ENCODE data around the gene SDR39U1. TPM values are rescaled to one million over a fixed set of nuclear protein-coding genes. Genes with fewer than 3 reads are reported as not detected.
A peak's percentile ranks its signal among the peaks of the same experiment; 100 is the strongest.
"Not testable (repeated sequence)": the region's sequence is repeated elsewhere in the genome, so short reads cannot be mapped to it uniquely, and the experiment has no call there.

SDR39U1 gene, protein sequence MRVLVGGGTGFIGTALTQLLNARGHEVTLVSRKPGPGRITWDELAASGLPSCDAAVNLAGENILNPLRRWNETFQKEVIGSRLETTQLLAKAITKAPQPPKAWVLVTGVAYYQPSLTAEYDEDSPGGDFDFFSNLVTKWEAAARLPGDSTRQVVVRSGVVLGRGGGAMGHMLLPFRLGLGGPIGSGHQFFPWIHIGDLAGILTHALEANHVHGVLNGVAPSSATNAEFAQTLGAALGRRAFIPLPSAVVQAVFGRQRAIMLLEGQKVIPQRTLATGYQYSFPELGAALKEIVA
- 28.7 TPM for polyA plus RNA-seq (2012; ENCODE audit: missing spikeins)

DNA sequence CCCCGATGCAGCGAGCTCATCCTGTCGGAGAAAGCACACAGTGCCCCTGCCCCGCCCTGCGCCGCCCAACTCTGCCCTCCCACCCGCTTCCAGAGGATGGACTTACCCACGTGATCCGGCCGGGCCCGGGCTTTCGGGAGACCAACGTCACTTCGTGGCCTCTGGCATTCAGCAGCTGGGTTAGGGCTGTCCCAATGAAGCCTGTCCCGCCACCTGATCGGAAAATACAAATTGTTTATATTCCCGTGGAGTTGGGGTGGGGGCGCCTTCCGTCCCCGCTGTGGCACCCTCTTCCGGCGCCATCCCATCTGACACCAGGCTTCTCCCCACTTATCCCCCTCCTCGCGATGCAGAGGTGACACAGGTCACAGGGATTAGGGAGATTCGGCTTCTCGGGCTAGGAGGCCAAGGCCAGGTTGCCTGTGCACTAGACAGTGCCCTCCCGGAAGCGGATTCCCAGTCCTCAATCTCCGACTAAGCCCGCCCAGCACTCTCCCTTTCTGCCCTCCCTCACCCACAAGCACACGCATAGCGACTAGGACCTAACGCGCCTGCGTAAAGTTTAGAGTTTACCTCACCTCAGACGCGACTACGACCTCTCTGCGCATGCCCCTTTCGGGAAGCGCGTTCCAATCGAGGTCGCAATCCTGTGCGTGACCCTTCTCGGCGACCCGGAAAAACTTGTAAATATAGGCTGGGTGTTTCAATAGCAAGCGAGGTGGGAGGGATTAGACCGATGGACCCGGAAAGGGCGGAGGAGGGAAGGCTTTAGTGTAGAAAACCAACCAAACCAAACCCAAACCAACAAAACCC is at the start of gene SDR39U1:
SDR39U1 (minus strand) TSS at position 537 of the 813 bp plus-strand sequence; CDS start at position 530, 7 bp downstream.
- DNase-seq (ENCODE audit: insufficient read length) (peak; percentile 92), FAIRE-seq (peak; percentile 97)
- TF ChIP-seq TAF1 (IDR thresholded peaks at IDR 0.05; ENCODE audit: borderline replicate concordance, low read depth, low read length) (peak; percentile 36; the same call in 1 of the 2 replicates), POLR2AphosphoS5 (IDR thresholded peaks at IDR 0.05; ENCODE audit: low read depth, low read length) (peak; percentile 85), POLR2A (IDR thresholded peaks at IDR 0.05; ENCODE audit: low read depth, low read length) (peak; percentile 92)

DNA sequence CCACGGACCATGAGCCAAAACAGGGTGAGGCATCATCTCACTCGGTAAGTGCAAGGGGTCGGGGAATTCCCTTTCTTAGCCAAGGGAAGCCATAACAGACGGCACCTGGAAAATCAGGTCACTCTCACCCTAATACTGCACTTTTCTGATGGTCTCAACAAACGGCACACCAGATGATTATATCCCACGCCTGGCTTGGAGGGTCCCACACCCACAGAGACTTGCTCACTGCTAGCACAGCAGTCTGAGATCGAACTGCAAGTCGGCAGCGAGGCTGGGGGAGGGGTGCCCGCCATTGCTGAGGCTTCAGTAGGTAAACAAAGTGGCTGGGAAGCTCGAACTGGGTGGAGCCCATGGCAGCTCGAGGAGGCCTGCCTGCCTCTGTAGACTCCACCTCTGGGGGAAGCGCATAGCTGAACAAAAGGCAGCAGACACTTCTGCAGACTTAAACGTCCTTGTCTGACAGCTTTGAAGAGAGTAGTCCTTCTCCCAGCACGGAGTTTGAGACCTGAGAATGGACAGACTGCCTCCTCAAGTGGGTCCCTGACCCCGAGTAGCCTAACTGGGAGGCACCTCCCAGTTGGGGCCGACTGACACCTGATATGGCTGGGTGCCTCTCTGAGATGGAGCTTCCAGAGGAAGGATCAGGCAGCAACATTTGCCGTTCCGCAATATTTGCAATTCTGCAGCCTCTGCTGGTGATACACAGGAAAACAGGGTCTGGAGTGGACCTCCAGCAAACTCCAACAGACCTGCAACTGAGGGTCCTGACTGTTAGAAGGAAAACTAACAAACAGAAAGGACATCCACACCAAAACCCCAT is 49.2 kb upstream of the SDR39U1 start:
- DNase-seq (ENCODE audit: insufficient read length); FAIRE-seq: not testable (repeated sequence)

DNA sequence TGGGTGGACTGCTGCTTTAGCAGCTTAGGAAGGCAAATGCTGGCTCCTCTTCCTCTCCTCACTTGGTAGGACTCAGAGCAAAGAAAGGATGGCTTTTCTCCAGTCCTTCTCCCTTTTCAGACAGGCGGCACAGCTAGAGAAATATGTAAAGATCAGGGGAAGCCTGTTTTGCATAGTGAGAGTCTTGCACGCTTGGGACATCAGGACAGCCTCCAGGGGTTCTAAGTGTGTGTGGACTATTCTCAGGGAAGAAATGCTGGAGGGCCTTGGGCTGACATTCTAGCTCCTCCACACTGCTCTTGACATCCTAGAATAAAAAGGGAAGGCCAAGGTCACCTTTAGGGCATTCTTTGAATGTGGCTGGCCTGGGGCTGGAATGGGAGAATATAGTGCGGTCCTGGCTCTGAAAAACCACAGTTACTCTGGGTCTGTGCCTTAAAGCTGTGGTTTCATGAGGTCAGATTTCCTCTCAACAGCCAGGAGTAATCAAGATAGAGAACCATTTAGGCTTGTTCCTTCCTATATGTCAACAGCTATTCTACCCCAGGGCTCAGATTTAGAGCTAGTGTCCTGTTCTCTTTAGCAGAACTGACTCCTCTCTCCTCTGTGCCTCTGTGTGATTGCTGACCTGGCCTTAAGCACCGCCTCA is 41.2 kb upstream of the SDR39U1 start:
- FAIRE-seq (no peak), DNase-seq (ENCODE audit: insufficient read length) (no peak)
- no peak for TF ChIP-seq POLR2AphosphoS5 (IDR thresholded peaks at IDR 0.05; ENCODE audit: low read depth, low read length)
- no peak for TF ChIP-seq TAF1 (IDR thresholded peaks at IDR 0.05; ENCODE audit: borderline replicate concordance, low read depth, low read length)
- TF ChIP-seq POLR2A (IDR thresholded peaks at IDR 0.05; ENCODE audit: low read depth, low read length): no peak

DNA sequence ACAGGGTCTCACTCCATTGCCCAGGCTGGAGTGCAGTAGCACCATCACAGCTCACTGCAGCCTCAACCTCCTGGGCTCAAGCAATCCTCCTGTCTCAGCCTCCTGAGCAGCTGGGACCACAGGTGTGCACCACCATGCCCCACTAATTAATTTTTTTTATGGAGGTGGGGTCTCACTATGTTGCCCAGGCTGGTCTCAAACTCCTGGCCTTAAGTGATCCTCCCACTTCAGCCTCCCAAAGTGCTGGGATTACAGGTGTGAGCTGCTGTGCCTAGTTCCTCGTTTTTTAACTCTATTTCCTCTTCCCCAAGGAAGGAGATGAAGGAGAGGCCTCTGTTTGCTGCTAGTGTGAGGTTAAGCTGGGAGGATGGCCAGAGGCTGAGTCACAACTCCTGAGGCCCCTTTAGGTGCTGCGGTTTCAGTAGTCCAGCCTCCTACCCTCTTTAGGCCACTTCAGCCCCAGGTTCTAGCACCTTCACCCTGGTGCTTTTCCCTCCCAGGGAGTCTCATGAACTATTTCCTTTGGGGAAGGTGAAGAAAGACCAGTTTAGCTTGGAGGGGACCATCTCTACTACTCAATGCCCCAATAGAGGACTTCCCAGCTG is 40.2 kb upstream of the SDR39U1 start:
- DNase-seq (ENCODE audit: insufficient read length); FAIRE-seq: not testable (repeated sequence)

DNA sequence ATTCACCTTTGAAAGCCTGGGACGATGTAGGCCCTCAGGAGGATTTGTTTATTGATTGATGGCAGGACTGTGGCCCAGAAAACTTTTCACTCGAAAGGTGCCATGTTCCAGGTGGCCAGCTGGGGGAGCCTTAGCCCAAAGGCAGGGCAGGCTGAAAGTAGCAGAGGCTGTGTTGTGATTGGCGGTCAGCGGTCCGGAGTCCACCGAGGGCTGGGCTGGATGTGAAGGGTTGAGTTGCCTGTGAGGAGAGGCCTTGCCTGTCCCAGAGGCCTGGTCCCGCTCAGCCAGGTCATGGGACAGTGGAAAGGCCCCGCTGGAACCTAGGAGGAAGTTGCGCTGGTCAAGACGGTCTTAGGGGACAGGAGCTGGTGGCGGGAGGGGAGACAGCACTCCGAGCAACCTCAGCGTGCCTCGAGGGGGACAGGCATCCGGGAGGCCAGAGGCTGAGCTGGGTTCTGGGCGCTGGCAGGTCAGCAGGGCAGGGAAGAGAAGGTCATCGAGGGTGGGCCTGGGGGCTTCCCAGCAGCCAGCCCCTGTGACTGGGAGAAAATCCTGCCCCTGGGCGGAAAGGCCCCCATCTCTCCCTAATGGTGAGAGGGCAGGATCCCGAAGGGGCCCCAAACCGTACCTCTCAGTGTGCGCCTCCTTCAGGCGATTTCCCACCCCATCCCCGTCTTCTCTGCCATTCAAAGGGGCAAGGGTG is 39.2 kb upstream of the SDR39U1 start:
- DNase-seq (ENCODE audit: insufficient read length) (peak; percentile 59), FAIRE-seq (peak; percentile 78)
- no peak for TF ChIP-seq POLR2AphosphoS5 (IDR thresholded peaks at IDR 0.05; ENCODE audit: low read depth, low read length)

DNA sequence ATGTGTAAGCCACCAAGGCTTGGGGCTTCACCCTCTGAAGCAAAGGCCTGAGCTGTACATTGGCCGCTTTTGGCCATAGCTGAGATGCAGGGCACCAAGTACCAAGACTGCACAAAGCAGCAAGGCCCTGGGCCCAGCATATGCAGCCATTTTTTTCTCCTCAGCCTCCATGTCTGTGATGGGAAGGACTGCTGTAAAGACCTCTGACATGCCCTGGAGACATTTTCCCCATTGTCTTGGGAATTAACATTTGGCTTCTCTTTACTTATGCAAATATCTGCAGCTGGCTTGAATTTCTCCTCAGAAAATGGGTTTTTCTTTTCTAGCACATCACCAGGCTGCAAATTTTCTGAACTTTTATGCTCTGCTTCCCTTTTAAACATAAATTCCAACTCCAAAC is 37.4 kb upstream of the SDR39U1 start:
- not testable (repeated sequence) for DNase-seq (ENCODE audit: insufficient read length); FAIRE-seq

DNA sequence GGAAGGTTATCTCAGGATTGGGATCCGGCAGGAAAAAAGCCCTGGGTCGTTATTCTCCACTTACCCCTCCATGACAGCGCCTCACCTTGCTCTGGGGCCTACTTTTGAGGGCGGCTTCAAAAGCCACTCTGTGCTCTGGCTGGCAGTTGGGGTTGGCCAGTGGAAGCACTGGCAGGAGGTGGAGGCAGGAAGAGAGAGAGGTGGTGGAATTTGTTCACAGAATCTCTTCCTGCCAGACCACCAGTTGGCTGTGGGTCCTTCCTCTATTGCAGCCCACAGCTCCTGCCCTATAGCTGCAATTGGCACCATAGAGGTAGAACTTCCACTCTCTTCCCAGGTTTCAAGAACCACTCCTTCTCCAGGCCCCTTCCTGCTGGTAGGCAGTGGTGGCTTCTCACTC is 32.7 kb upstream of the SDR39U1 start:
- TF ChIP-seq TAF1 (IDR thresholded peaks at IDR 0.05; ENCODE audit: borderline replicate concordance, low read depth, low read length) (no peak), POLR2AphosphoS5 (IDR thresholded peaks at IDR 0.05; ENCODE audit: low read depth, low read length) (no peak), POLR2A (IDR thresholded peaks at IDR 0.05; ENCODE audit: low read depth, low read length) (no peak)
- no peak for FAIRE-seq
- DNase-seq (ENCODE audit: insufficient read length): no peak

DNA sequence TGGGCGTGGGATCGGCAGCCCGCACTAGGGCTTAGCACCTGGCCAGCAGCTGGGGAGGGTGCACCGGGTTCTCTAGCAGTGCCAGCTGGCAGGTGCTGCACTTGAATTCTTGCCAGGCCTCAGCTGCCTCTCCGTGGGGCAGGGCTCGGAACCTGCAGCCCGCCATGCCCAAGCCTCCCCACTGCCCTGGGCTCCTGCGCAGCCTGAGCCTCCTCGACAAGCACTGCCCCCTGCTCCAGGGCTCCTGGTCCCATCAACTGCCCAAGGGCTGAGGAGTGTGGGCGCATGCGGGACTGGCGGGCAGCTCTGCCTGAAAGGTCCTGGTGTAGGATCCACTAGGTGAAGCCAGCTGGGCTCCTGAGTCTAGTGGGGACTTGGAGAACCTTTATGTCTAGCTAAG is 30.6 kb upstream of the SDR39U1 start:
- no peak for DNase-seq (ENCODE audit: insufficient read length)
- no peak for FAIRE-seq
- TF ChIP-seq POLR2A (IDR thresholded peaks at IDR 0.05; ENCODE audit: low read depth, low read length) (no peak), POLR2AphosphoS5 (IDR thresholded peaks at IDR 0.05; ENCODE audit: low read depth, low read length) (no peak), TAF1 (IDR thresholded peaks at IDR 0.05; ENCODE audit: borderline replicate concordance, low read depth, low read length) (no peak)

DNA sequence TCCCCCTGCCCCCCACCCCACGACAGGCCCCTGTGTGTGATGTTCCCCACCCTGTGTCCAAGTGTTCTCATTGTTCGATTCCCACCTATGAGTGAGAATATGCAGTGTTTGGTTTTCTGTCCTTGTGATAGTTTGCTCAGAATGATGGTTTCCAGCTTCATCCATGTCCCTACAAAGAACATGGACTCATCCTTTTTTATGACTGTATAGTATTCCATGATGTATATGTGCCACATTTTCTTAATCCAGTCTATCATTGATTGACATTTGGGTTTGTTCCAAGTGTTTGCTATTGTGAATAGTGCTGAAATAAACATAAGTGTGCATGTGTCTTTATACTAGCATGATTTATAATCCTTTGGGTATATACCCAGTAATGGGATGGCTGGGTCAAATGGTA is 27.9 kb upstream of the SDR39U1 start:
- not testable (repeated sequence) for FAIRE-seq; DNase-seq (ENCODE audit: insufficient read length)

DNA sequence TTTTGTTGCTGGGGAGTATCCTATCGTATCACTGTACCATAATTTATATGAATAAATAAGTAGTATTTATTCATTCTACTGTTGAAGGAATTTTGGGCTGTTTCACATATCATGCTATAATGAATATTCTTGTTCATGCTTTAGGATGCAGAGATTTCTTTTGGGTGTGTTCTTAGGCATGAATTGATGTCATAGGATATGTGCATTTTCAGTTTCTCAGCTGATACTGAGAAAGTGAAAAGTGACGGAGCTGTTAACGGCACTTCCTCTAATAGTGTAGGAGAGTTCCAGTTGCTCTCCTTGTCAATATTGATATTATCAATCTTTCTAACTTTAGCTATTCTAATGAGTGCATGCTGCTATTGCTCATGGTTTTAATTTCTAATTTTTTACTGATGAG is 23.2 kb upstream of the SDR39U1 start:
- no peak for FAIRE-seq
- TF ChIP-seq POLR2A (IDR thresholded peaks at IDR 0.05; ENCODE audit: low read depth, low read length): no peak
- TF ChIP-seq POLR2AphosphoS5 (IDR thresholded peaks at IDR 0.05; ENCODE audit: low read depth, low read length): no peak
- no peak for TF ChIP-seq TAF1 (IDR thresholded peaks at IDR 0.05; ENCODE audit: borderline replicate concordance, low read depth, low read length)
- no peak for DNase-seq (ENCODE audit: insufficient read length)

DNA sequence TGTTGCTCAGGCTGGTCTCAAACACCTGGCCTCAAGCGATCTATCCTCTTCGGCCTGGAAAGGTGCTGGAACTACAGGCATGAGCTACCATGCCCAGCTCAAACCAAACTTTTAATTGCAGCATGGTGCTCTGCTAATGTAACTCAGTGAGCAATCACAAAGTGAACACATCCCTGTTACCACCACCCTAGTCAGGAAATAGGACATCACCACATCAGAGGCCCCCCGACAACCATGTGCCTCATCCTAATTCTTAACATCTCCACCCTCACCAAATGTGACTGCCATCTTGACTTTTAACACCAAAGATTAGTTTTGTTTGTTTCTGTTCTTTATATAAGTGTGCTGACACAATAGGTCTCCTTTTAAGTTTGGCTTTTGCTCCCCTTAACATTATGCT is 22.8 kb upstream of the SDR39U1 start:
- peak; percentile 46 for FAIRE-seq
- TF ChIP-seq POLR2AphosphoS5 (IDR thresholded peaks at IDR 0.05; ENCODE audit: low read depth, low read length) (no peak), POLR2A (IDR thresholded peaks at IDR 0.05; ENCODE audit: low read depth, low read length) (no peak), TAF1 (IDR thresholded peaks at IDR 0.05; ENCODE audit: borderline replicate concordance, low read depth, low read length) (no peak)
- no peak for DNase-seq (ENCODE audit: insufficient read length)
